GM12892 (cell line): Measurements from ENCODE around the gene PTPRZ1.

Experiments
- POLR2A ChIP-seq: IDR thresholded peaks from 2 replicates; pipeline ENCODE4 v1.6.1; 2011; ENCODE audit warnings: low read depth, low read length, control low read depth
- POLR2AphosphoS5 ChIP-seq: IDR thresholded peaks from 2 replicates; pipeline ENCODE4 v1.6.1; 2011; ENCODE audit warnings: low read depth, low read length, control low read depth

GRCh38 chr7:121941830-121942229 lies 68.9 kb downstream of the PTPRZ1 start:
- no peak for TF ChIP-seq POLR2AphosphoS5
- no peak for TF ChIP-seq POLR2A
